CD4-positive, alpha-beta T cell treated with Interferon gamma for 1 hour (primary cell): Measurements from ENCODE around the gene MYLK3.
"Not testable (repeated sequence)": the region's sequence is repeated elsewhere in the genome, so short reads cannot be mapped to it uniquely, and the experiment has no call there.

Source experiments
- DNase-seq: peaks from one replicate; pipeline ENCODE4 v3.0.0-alpha.2; 2020

MYLK3 gene

DNA sequence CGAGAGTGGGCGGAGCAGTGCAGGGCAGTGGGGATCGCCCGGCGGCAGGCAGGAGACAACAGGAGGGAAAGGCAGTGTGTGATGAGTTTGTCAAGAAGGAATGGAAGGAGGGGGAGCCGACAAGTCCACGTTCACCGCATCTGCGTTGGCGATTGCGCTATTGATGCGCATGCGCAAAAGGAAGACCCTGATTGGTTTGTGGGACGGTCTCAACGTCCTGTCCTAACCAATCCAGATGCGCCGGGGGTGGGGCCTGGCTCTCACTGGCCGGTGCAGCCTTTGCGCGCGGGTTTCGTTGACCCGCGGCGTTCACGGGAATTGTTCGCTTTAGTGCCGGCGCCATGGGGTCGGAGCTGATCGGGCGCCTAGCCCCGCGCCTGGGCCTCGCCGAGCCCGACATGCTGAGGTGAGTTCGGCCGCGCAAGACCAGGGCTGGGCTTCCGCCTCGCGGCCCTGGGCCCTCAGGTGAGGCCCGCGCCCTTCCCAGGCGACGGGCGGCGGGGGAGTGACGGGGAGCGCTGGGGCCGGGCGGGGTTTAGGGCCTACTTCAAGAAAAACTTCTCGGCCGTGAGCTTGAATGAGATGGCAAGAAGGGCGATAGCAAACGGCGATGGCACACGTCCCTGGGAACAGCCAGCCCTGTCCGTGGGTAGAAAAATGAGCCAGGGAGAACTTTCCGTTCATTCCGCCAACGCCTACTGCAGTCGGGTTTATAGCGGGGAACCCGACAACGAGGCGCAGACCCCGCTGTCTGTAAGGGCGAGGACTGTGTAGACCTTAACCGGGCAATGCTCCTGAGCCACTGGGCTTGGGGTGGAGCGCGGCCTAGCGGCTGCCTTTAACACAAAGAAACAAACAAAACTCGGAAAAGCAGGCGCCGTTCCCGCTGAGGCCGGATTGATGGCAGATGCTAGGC, 58.5 kb downstream of the MYLK3 start, which contains the start of gene ORC6:
Gene ORC6 (plus strand): TSS at position 295 of the 916 bp plus-strand sequence. CDS start 47 bp downstream, at position 342.
- DNase-seq: peak; percentile 95

DNA sequence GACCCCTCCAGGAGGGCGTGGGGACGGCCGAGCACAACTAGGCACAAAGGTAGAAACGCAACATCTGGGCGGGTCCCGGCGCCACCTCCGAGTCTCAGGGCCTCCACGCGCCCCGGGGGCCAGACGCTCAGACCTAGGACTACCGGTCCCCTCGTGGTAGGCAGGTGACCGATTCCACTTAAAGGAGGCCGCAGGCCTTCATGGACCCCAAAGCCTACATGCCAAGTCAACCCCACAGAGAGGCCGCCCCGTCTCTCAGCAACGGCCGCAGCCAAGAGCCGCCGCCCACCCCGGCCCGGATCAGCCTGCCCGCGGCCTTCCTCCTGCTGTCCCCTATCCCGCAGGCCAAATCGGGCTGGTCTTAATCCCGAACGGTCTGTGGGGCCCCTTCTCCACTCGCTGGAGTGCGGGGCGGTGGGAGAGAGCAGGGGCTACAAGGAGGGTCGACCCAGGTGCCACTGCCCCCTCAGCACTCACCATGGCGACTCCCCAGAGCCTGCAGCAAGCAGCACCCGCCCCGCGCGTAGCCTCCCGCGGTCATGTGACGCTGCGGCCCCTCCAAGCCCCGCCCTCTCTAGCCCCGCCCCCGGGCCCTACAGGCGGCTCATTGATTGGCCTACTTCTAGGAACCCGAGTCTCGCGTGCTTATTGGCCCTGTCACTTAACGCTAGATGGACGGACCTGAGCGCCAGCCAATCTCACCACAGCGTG, 59.3 kb downstream of the MYLK3 start, which contains the start of gene VPS35:
Gene VPS35 (minus strand): TSS at position 525 of the 711 bp plus-strand sequence. CDS start 45 bp downstream, at position 480.
- peak; percentile 99 for DNase-seq

DNA sequence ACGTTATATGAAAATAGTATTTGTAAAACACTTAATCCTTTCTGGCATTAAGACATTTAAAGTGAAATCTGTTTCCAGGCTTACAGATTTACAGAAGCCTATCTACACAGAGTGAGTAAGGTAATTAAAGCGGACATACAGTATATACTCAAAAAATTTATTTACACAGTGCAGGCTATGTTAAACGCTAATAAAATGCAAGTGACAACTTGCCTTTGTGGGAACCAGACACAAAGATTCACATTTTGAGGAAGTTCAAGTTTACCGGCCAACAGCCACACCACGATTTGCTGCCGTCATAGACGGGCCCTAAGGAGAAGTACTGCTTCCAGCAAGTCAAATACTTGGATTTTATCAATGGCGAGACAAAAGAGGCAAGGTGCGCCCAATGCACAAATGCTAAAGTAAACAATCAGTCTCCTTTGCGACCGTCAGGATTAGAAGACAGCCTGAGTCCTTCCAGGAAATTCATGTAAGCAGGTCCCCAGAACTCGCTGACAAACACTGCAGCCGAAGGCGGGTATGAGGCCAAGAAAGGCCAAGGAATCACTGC, 60.0 kb downstream of the MYLK3 start:
- DNase-seq: peak; percentile 59

DNA sequence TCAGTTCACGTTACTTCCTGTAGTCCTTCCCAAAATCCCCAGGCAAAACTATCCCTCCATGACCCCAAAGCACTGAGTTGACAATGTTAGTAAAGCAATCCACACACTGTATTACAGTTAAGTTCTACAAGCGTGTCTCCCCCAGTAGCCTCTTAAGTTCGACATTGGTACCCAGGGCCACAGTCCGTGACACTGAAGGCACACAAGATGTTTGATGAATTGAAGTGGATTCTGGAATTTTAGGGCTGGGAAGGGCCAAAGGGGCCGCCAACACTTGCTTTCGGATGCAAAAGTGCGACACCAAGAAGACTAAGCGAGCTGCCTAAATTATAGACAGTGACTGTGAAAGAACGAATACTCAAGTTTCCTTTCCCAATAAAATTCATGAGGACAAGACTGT, 60.7 kb downstream of the MYLK3 start:
- DNase-seq: no peak

DNA sequence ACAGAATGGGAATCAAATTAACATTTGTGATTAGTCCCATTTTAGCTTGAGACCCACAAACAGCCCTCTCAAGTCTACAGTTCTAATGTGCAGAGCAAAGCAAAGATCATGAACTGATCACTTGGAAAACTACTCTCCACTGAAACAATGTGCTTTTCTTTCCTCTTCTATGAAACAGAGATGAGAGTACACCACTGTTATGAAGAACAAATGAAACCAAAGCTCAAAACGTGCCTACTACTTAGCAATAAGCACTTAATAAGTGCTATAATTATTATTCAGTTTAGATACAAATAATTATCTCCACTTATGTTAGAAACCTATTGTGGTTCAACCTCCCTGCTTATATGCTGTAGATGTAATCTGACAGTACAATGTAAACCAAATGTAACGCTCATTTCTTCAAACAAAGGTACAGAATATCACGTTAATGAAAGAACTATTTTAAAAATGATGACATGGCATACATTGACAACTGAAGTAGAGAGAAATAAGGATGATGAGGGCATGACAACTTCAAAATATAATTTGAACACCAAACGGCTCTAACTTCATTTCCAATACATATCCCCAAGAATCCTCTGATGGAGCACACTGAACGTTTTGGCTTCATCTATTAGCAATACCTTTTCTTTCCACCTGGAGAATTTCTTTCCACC, 61.2 kb downstream of the MYLK3 start:
- DNase-seq: no peak

DNA sequence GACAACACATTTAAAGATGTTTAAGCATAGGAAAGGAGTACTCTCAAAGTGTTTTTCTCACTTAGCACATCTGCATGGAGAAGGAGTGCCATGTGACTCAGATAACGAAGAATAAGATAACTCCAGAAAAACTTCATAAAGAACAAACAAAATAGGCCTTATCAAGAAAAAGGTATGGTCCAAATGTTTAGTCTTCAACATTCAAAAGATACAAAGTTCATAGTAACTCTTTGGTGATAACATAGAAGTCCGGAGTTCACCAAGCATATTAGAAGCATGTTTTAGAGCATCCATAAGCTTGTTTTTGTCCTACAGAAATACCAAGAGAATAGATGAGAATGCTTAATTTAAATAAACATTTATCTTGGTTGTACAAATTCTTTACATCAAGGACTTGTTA, 66.3 kb downstream of the MYLK3 start:
- not testable (repeated sequence) for DNase-seq

DNA sequence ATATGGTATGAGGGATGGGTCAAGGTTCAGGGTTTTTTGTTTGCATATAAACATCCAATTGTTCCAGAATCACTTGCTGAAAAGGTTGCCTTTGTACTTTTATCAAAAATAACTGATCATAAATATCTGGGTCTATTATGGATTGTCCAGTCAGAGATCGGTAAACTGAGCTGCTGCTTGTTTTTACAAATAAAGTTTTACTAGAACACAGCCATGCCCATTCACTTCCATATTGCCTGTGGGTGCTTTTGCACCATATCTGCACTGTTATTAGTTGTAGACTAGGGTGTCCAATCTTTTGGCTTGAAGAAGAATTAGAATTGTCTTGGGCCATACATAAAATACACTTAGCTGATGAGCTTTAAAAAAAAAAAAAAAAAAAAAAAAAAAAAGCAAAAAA, 70.2 kb downstream of the MYLK3 start:
- DNase-seq: not testable (repeated sequence)

DNA sequence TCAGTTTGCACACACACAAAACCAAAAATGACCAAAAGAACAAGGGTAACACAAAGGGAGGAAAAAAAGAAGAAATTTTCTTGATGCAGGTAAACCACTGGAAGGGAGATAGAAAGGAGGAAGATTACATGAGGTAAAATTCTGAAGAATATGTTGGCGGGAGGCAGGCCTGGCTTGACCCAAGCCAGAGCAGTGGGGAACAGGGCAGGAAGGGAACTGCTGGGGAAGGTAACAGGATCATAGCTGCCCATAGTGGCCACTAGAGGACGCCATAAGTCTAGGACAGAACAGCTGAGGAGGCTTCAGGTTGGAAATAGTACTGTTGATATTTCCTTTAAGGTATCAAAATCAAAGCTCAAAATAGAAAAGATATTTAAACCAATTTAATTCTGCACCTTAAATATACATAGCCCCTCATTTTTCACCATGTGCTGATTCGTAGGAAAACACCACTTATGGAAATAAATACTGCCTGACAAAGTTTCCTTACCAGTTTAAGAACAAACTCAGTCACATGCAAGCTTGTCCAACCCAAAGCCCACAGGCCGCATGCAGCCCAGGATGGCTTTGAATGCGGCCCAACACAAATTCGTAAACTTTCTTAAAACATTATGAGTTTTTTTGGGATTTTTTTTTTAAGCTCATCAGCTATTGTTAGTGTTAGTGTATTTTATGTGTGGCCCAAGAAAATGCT, 74.7 kb downstream of the MYLK3 start:
- DNase-seq: peak; percentile 55

DNA sequence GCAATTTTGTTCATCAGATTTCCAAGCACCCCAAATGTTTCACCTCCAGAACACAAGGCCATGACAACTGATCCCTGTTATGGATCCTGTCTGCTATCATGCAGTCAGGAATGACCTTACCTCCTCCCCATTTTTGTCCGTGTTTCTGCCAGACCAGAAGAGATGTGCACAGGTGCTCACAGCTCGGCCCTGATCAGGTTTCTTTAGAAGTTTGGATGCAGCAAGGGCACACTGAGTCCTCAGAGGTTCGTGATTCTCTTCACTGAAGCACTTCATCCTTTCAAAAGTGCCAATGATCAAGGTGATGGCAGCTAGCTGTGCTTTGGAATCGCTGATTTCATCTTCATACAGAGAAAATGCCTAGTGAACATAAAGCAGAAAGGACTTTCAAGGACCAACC, 86.0 kb downstream of the MYLK3 start:
- DNase-seq: no peak

DNA sequence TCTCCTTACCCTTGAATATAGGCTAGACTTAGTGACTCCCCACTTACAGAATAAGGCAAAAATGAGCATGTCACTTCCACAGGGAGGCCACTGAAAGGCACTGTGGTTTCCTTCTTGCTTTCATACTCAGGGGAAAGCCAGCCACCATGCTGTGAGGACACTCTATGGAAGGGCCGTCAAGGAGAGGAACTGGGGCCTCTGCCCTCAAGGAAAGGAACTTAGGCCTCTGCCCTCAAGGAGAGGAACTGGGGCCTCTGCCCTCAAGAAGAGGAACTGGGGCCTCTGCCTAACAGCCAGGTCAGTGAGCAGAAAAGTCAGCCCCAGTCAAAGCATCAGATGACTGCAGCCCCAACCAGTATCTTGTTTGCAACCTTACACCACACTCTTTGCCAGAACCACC, 89.2 kb downstream of the MYLK3 start:
- DNase-seq: peak; percentile 69
